Activated T-helper 1 cell treated with anti-CD3 and anti-CD28 coated beads, Interleukin-2, amount 50 U/mL, for 16 hours (primary cell): ENCODE results near the gene RAB8A.
A peak's percentile ranks its signal among the peaks of the same experiment; 100 is the strongest.

Experiments used
- DNase-seq, 2 donors: peaks; one replicate each; pipeline ENCODE4 v3.0.0-alpha.2; 2020; ENCODE audit warnings: low read depth in 1 of 2, low spot score in 1 of 2

RAB8A gene

DNA sequence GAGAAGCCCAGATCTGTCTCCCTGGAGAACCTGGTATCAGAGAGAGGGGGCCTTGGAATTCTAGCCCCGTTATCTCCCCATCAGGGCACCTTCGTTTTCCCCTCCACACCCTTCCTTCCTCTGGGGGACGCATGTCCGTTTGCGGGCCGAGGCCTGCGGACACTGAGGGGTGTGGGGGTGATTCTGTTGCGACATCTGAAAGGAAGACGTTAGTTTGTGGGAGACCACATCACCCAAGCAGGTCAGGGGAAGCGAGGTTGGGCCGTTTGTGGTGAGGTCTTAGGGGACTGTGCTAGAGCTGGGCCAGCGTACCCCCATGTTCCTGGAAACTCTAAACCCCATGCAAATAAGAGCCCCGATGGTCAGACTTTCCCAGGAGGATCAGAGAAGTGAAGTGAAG is 28.1 kb downstream of the RAB8A start:
- DNase-seq: no peak

DNA sequence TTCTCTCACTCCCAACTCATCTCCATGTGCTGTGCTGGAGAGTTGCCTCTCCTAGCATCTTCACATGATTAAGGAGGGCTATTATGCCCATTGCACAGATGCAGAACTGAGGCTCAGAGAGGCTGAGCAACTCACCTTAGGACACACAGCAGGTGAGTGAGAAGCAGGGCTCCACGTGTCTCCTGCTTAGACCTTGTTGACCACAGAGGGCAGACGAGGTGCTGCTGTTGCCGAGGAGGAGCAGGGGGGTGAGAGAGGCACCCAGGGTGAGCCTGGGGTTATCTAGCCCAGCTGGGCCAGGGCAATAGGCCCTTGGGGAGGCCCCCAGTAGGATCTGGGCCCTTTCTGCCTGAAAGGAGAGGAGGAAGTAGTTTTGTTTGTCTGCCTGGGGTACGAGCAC is 29.4 kb downstream of the RAB8A start:
- DNase-seq: no peak

DNA sequence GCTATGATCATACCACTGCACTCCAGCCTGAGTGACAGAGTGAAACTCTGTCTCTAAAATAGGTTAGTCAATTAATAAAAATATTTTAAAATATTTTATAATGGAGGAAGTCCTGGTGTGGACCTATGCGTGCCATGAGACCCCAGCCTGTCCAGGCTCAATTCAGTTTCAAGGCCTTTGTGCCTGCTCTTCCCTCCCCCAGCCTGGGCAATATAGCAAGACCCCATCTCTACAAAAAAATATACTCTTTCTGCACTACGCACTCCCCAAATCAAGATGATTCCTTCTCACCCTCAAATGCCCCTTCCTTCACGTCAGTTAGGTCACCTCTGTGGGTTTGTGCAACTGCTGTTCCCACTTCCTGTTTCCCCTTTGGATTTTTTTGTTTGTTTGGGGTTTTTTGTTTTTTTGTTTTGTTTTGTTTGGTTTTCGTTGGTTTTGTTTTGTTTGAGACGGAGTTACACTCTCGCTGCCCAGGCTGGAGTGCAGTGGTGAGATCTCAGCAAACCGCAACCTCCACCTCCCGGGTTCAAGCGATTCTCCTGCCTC is 30.4 kb downstream of the RAB8A start:
- no peak for DNase-seq

DNA sequence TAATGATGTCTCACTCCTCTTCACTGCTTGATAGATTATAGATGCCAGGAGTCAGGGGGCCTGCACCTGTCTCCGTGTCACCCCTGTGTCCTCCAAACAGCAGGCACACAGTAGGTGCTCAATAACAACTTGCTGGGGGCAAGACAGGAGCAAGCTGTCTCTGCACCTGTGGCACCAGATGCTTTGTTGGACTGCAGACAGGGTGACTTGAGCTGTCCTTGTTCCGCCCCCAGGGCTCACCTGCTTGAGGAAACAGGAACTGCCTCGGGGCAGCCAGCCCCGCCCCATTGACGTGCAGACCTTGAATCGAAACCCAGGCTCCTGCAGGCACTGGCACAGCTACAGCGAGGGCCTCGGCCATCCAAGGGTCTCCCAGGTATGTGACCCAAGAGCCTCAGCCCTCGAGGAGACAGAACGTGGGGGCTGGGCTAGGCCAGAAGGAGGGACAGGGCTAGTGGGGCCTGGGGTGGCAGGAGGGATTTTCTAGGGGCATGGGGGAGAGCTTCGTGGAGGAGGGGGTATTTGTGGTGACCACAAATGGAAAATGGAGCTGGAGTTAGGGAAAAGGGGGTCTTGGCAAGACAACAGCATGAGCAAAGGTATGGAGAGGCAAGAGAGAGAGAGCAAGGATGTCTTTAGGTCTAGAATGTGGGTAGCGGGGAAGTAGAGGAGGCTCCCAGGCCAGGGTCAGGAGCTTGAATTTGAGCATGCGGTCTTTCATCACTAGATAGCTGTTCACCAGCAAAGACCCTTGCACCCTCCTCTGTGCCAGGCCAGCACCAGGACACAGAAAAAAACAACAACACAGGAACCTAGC is 31.9 kb downstream of the RAB8A start, which contains the start of gene HSH2D:
Gene HSH2D, plus strand, starts transcription at position 287 of the 817 bp plus-strand sequence. CDS start 5,066 bp downstream, outside the sequence.
- peak; percentile 54 to 60 for DNase-seq

DNA sequence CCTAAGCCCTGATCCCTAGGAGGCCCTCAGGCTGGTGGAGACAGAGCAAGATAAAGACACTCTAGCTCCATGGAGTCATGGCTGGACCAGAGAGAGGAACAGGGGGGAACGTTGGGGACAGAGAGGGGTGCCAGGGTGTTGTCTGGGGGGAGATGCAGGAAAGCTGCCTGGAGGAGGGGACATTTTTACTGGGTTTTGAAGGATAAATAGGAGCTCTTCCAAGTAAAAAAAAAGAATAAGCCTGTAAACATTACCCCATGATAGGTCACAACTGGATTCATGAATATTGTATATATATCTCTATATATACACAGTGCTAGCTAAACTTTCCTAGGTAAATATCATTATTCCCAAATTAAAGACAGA is 32.5 kb downstream of the RAB8A start:
- no peak for DNase-seq

DNA sequence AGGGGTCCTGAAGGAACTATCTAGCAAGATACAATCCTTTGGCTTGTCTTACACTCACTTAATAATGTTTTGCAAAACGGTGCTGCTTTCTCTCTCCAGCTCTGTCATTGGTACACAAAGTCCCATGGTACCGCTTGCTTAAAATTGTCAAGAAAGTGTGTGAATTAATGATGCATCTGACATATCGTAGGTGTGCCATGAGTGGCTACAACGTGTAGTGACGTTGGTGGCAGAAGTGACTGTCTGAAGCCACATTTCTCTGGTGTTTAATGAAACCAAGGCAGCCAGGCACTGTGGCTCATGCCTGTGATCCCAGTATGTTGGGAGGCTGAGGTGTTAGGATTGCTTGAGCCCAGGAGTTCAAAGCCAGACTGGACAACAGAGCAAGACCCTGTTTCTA is 34.4 kb downstream of the RAB8A start:
- DNase-seq: no peak

DNA sequence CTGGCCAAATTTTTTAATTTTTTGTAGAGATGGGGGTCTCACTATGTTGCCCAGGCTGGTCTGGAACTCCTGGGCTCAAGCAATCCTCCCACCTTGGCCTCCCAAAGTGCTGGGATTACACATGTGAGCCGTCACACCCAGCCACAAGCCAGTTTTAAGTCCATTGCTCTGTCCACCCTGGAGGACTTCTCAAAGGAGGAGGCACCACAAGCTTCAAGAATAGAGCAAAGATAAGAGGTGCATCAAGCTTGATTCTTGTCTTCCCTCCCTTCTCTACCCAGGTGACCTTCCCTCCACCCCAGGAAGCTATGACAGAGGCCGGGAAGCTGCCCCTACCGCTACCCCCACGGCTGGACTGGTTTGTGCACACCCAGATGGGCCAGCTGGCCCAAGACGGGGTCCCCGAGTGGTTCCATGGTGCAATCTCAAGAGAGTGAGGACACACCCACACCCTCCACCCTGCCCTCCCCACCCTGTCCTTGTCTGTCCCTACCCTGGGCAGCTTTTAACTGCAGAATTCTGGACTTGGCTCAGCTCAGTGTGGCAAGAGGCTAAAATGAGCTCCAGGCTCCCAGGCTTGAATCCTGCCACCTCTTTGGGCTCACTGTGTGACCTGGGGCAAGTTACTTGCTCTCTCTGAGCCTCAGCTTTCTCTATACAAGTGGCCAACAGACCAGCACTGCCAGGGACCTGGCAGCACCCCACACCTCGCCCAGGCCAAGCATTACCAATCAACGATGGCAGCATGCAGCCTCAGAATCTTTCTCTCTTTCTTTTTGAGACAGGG is 36.9 kb downstream of the RAB8A start:
- no peak for DNase-seq

DNA sequence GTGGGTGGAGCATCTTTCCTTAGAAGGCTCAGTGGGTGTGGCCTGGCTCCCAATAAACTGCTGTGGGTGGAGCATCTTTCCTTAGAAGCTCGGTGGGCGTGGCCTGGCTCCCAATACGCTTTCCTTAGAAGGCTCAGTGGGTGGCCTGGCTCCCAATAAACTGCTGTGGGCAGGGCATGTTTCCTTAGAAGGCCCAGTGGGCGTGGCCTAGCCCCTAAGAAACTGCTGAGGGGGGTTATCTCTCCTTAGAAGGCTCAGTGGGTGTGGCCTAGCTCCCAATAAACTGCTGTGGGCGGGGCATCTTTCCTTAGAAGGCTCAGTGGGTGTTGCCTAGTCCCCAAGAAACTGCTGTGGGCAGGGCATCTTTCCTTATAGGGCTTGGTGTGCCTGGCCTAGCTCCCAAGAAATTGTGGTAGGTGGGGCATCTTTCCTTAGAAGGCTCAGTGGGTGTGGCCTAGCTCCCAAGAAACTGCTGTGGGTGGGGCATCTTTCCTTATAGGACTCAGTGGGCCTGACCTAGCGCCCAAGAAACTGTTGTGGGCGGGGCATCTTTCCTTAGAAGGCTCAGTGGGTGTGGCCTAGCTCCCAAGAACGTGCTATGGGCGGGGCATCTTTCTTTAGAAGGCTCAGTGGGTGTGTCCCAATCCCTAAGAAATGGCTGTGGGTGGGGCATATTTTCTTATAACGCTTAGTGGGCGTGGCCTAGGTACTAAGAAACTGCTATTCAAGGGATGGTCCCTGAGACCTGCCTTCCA is 42.1 kb downstream of the RAB8A start:
- DNase-seq: no peak

DNA sequence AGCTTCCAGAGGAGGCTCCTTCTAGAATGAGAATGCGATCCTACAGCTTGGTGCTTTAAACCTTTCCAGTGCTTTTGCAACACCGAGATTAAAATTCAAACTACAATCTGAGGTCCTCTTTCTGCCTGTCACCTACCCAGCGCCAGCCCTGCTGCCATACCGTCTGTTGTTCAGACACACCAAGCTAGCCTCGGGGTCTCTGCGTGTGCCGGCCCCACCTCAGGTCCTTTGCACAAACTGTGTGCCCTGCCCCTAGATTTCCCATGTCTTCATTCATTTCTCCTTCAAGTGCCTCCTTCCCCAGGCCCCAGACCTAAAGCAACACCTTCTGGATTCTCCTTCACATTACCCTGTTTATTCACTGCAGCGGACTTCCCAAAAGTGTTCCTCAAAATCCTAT is 42.9 kb downstream of the RAB8A start:
- DNase-seq: no peak

DNA sequence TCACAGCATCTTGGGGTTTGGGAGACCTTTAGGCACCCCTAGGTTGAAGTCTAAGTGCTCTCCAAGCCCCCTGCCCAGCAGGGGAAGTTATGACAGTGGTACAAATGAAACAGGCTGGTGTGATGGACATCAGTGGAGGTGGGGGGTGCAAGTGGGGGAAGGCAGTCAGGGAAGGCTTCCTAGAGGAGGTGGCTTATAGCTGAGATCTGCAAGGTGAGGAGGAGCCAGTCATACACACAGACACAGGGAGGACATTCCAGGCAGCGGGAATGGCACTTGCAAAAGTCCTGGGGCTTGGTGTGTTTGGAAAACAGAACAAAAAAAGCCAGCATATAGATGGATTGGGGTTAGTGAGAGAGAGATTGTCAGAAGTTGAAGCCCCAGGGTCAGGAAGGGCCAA is 43.4 kb downstream of the RAB8A start:
- no peak for DNase-seq

DNA sequence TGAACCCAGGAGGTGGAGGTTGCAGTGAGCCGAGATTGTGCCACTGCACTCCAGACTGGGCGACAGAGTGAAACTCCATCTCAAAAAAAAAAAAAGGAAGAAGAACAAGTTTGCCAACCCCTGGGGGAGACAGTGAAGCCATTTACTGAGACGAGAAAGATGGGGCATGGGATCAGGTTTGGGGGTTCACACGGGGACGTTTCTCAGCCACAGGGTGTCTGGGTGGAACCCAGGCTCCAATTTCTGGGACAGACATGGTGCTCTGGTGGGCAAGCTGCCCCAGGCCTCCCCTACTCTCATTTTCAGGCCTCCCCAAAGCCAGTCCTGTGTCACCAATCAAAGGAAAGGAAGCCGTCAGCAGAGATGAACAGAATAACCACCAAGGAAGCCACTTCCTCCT is 45.2 kb downstream of the RAB8A start:
- no peak for DNase-seq

DNA sequence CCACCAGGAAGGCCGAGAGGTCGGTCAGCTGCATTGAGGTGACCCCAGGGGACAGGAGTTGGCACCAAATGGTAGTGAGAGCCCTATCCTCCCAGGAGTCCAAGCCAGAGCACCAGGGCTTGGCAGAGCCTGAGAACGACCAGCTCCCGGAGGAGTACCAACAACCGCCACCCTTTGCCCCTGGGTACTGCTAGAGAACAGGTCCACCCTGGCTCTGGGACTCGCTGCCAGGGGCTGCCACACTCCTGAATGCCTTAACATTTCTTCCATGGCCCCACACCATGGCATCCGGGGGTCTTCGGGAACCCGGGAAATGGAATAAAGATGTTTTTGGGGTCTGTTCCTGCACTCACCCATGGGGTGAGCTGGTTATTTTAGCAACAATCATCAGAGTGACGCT is 45.9 kb downstream of the RAB8A start:
- DNase-seq: no peak

DNA sequence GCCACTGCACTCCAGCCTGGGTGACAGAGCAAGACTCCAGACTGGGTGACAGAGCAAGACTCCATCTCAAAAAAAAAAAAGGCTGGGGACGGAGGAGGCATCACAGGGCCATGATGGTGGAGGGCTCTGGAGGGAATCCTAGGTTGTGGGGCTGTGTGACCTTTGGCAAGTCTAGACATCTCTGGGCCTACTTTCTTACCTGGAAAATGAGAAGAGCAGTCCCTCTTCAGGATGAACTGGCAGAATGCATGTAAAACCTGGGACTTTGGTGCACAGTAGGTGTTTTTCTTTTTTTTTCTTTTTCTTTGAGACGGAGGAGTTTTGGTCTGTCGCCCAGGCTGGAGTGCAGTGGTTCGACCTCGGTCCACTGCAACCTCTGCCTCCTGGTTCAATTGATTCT is 48.0 kb downstream of the RAB8A start:
- no peak for DNase-seq

DNA sequence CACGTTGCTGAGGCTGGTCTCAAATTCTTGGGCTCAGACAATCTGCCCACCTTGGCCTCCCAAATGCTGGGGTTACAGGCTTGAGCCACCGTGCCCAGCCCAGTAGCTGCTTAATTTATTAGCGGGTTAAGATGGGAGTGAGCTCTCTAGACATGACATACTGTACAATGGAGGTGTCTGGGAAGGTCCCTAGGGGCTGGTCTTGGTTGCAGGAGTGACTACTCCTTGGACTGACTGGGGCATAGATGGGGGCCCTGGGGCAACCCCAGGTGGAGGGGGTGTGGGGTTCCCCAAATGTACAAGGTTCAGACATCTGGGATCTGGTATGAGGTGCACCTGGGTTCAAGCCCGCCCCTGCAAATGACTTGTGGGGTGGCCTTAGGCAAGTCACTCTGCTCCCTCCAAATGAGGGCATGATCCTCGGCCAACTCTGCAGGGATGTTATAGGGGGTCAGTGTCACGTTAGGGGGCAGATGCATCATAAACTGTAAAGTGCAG is 48.8 kb downstream of the RAB8A start:
- no peak for DNase-seq

DNA sequence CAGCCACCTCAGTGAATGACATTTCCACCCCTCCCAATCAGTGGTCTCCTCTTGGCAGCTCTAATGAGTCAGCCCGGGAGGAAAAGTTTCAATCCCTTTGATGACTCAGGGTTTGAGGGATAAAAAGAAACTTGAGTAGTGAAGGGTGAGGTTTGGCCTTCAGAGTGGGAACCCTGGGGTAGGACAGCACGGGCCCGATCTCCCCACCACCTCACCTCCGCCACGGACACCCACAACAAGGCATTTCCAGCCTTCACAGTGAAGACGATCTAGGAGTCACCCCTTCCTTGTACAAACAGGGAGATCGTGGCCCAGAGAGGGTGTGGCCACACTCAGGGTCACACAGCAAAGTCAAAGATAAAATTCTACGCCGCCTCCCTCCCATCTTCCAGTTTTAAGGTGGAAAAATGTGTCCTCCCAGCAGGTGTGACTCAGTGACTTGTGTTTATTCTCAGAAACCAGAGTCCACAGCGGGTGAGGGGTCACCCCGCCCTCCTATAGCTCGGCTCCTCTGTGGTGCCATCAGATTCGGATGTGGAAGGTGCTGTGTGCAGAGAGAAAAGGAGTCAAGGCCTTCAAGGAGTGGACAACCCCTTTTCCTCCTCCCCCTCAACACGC is 49.4 kb downstream of the RAB8A start:
- DNase-seq: no peak

DNA sequence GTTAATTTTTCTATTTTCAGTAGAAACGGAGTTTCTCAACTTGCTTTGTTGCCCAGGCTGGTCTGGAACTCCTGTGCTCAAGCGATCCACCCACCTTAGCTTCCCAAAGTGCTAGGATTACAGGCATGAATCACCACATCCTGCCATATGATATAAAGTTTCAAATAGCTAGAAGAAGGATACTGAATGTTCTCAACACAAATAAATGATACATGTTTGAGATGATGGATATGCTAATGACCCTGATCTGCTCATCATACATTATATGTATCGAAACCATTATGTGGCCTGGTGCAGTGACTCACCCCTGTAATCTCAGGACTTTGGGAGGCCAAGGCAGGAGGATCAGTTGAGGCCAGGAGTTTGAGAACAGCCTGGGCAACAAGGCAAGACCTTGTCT is 50.2 kb downstream of the RAB8A start:
- no peak for DNase-seq

DNA sequence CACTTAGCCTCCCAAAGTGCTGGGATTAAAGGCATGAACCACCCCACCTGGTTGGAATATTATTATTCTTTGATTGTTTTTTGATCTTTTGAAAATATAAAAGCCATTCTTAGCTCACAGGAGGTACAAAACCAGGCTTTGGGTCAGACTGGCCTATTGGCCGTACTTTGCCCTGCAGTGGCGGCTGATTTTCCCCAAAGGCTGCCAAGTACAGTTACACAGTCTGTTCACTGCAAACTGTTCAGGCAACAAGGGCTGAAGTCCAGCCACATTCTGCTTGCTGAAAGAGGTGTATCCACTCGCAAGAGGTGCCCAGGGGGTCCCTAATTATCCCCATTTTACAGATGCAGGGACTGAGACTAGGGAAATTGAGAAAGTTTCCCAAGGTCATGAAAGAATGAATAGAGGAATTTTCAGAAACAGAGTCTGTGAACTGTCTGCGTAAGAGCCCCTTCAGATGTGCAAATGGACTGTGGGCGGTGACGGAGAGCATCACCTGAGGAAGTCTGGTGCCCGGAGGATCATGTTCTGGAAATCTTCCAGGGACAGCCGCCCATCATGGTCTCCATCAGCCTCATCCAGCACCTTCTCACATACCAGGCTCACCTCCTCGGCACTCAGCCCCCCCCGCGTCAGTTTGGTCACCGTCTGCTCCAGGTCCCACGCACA is 52.7 kb downstream of the RAB8A start:
- DNase-seq: no peak

DNA sequence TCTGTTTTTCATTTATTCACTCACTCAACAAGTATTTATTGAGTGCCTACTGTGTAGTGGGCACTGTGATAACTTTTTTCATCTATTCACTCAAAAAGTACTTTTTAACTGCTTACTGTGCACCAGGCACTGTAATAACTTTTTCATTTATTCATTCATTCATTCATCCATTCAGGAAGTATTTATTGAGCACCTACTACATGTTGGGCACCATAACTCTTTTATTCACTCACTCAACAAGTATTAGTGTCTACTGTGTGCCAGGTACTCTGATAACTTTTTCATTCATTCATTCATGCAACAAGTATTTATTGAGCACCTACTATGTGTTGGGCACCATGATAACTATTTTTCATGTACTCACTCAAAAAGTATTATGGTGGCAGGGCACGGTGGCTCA is 54.7 kb downstream of the RAB8A start:
- no peak for DNase-seq

DNA sequence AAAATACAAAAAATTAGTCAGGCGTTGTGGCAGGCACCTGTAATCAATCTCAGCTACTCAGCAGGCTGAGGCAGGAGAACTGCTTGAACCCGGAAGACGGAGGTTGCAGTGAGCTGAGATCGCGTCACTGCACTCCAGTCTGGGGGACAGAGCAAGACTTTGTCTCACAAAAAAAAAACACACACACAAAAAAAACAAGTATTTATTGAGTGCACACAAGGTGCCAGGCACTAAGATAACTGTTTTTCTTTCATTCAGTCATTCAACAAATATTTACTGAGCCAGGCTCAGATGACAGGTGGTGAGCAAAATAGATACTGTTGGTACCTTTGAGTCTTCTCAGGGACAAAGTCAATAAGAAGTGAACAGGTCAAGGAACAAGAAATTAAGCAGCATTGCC is 55.4 kb downstream of the RAB8A start:
- no peak for DNase-seq

DNA sequence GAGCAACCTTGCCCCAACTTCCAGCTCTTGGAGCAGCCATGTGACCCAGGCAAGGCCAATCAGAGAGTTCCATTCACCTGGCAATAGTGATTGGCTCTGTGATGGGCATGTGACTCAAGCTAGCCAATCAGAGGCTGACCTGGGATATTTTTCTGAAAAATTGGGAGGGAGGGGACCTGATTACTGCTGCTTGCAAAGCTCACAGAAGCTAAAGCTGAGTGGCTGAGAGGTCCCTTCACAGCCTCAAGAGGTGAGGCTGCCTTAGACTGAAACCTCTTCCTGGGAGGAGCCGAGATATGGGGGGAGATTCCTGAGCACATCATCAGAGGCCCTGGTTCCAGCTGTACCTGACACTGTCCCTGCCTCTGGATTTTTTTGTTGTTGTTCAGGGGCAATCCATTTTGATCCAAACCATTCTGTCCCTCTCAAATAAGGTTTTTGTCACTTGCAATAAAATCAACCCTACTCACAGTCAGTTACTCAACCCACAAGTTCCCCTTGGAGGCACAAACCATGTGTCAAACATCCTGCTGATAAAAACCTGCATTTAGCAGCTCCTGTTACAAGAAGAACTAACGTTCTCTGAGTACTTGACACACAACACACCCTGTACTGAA is 56.9 kb downstream of the RAB8A start:
- no peak for DNase-seq
